Keratinocyte (primary cell): Measurements from ENCODE around the gene CCL4L2. TPM values are rescaled to one million over a fixed set of nuclear protein-coding genes. Genes with fewer than 3 reads are reported as not detected.
"Not testable (repeated sequence)": the region's sequence is repeated elsewhere in the genome, so short reads cannot be mapped to it uniquely, and the experiment has no call there.

Source experiments
- DNase-seq: peaks from one replicate; pipeline ENCODE4 v3.0.0-alpha.2; 2011; ENCODE audit warnings: low read depth, missing footprints, low spot score
- FAIRE-seq: peaks from 2 replicates; lab custom pipeline; 2011; peaks lifted over from hg19 to GRCh38; lab: Jason Lieb, UNC
- H2AFZ ChIP-seq: 2 replicates; pipeline ENCODE4 v1.6.0; 2012; ENCODE audit warnings: low read length, control low read depth, inconsistent platforms; ENCODE audit not compliant: control insufficient read depth
- H3K27ac ChIP-seq: 2 replicates; pipeline ENCODE4 v1.5.1; 2011; ENCODE audit warnings: low read length; ENCODE audit not compliant: control insufficient read depth, insufficient read depth
- H3K27me3 ChIP-seq: 3 replicates; pipeline ENCODE4 v1.6.0; 2011; ENCODE audit warnings: low read length; ENCODE audit not compliant: control insufficient read depth, insufficient read depth; ENCODE audit errors: extremely low read depth
- H3K36me3 ChIP-seq, 2 experiments: 2 replicates in 1 of 2; 3 replicates in 1 of 2; pipeline ENCODE4 v1.5.1; 2011; ENCODE audit warnings: low read length in 2 of 2, mild to moderate bottlenecking in 1 of 2; ENCODE audit not compliant: control insufficient read depth in 2 of 2, insufficient read depth in 2 of 2; ENCODE audit errors: extremely low read depth in 1 of 2
- H3K4me1 ChIP-seq: 3 replicates; pipeline ENCODE4 v1.5.1; 2011; ENCODE audit warnings: low read length; ENCODE audit not compliant: control insufficient read depth, insufficient read depth; ENCODE audit errors: extremely low read depth
- H3K4me2 ChIP-seq: 3 replicates; pipeline ENCODE4 v1.6.0; 2011; ENCODE audit warnings: low read depth, low read length; ENCODE audit not compliant: control insufficient read depth, insufficient read depth; ENCODE audit errors: extremely low read depth
- H3K4me3 ChIP-seq, 3 experiments: fragments of 200-600 bp in 1 of 3; sonication (generic) in 1 of 3; 2 replicates in 2 of 3; 3 replicates in 1 of 3; pipeline ENCODE4 v1.5.1; 2011 to 2016; ENCODE audit warnings: low read length in 3 of 3, mild to moderate bottlenecking in 3 of 3, control low read depth in 2 of 3, inconsistent platforms in 1 of 3, low read depth in 1 of 3, mixed read lengths in 1 of 3, mixed run types in 1 of 3, moderate library complexity in 1 of 3; ENCODE audit not compliant: control insufficient read depth in 2 of 3, insufficient read depth in 2 of 3; ENCODE audit errors: extremely low read depth in 1 of 3
- H3K79me2 ChIP-seq: 2 replicates; pipeline ENCODE4 v1.6.0; 2012; ENCODE audit warnings: low read length; ENCODE audit not compliant: control insufficient read depth, insufficient read depth
- H3K9ac ChIP-seq: 3 replicates; pipeline ENCODE4 v1.6.0; 2011; ENCODE audit warnings: low read length; ENCODE audit not compliant: control insufficient read depth, insufficient read depth; ENCODE audit errors: extremely low read depth
- H3K9me1 ChIP-seq: 3 replicates; pipeline ENCODE4 v1.6.0; 2011; ENCODE audit warnings: low read length; ENCODE audit not compliant: control insufficient read depth, insufficient read depth; ENCODE audit errors: extremely low read depth
- H3K9me3 ChIP-seq: 2 replicates; pipeline ENCODE4 v1.5.1; 2012; ENCODE audit warnings: low read depth, low read length; ENCODE audit not compliant: control insufficient read depth
- H4K20me1 ChIP-seq: 3 replicates; pipeline ENCODE4 v1.6.0; 2011; ENCODE audit warnings: low read length; ENCODE audit not compliant: control insufficient read depth, insufficient read depth; ENCODE audit errors: extremely low read depth
- dilution Hi-C: fragments of 300-500 bp; cut with MboI; formaldehyde crosslinking; loops from one replicate; pipeline ENCODE4 v1.7.0; 2020; ENCODE audit warnings: low sequenced_read_pairs; ENCODE audit not compliant: extremely low pct_ligation_motif_present
- polyA plus RNA-seq, 5 experiments: library from polyadenylated mRNA; depleted of rRNA in 3 of 5; stranded (reverse) in 3 of 5; stranded (forward) in 1 of 5; unstranded in 1 of 5; fragments of >200 nt; gene quantifications; 1 replicate in 1 of 5; 2 replicates in 3 of 5; 3 replicates in 1 of 5; pipeline versions ENCODE4 v1.2.1 to v1.2.3, GENCODE V29; 2011 to 2012; ENCODE audit warnings: missing spikeins in 2 of 5, low read depth in 1 of 5, low replicate concordance in 1 of 5

The CCL4L2 gene
- polyA plus RNA-seq, 1 donor (not counting 4 experiments of a cell fraction or from before 2014, with no cell fraction given) = not detected

GRCh38 chr17:36221581-36222100 is 10.8 kb downstream of the CCL4L2 start:
- H3K27ac ChIP-seq, H3K79me2 ChIP-seq, H3K36me3 ChIP-seq, H3K9me3 ChIP-seq, H3K4me3 ChIP-seq, H3K9me1 ChIP-seq, DNase-seq, H3K4me1 ChIP-seq, H4K20me1 ChIP-seq, H3K4me2 ChIP-seq, H2AFZ ChIP-seq, H3K9ac ChIP-seq, H3K27me3 ChIP-seq, dilution Hi-C loops, FAIRE-seq: not testable (repeated sequence)

DNA sequence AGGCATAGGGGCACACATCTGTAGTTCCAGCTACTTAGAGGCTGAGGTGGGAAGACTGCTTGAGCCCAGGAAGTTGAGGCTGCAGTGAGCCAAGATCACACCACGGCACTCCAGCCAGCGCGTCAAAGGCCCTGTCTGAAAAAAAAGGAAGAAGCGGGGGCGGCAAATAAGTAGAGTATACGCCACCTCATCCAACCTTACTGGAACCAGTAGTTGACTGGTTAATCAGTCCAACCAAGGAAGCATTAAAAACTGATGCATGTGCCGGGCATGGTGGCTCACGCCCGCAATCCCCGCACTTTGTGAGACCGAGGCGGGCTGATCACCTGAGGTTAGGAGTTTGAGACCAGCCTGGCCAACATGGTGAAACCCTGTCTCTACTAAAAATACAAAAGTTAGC is 12.1 kb downstream of the CCL4L2 start:
- H2AFZ ChIP-seq, H3K27ac ChIP-seq, H3K4me2 ChIP-seq, H3K4me3 ChIP-seq, H3K79me2 ChIP-seq, FAIRE-seq, H3K4me1 ChIP-seq, H3K9me1 ChIP-seq, H3K9ac ChIP-seq, H3K9me3 ChIP-seq, H4K20me1 ChIP-seq, DNase-seq, dilution Hi-C loops, H3K27me3 ChIP-seq, H3K36me3 ChIP-seq: not testable (repeated sequence)

- H2AFZ ChIP-seq, H4K20me1 ChIP-seq, H3K9me3 ChIP-seq, H3K36me3 ChIP-seq, DNase-seq, H3K4me3 ChIP-seq, dilution Hi-C loops, FAIRE-seq, H3K4me1 ChIP-seq, H3K27me3 ChIP-seq, H3K9ac ChIP-seq, H3K4me2 ChIP-seq, H3K27ac ChIP-seq, H3K9me1 ChIP-seq, H3K79me2 ChIP-seq: not testable (repeated sequence)
These were observed 18.8 kb downstream of the CCL4L2 start for GRCh38 chr17:36229644-36230043.

GRCh38 chr17:36242046-36242445 is 31.2 kb downstream of the CCL4L2 start:
- H3K36me3 ChIP-seq, H3K9ac ChIP-seq, dilution Hi-C loops, H3K9me3 ChIP-seq, H3K27ac ChIP-seq, H4K20me1 ChIP-seq, H3K4me2 ChIP-seq, DNase-seq, H3K4me1 ChIP-seq, FAIRE-seq, H3K27me3 ChIP-seq, H3K9me1 ChIP-seq, H2AFZ ChIP-seq, H3K79me2 ChIP-seq, H3K4me3 ChIP-seq: not testable (repeated sequence)
